ENCODE measurements around the gene ASB13. TPM values are rescaled to one million over a fixed set of nuclear protein-coding genes. Genes with fewer than 3 reads are reported as not detected.
"Not testable (repeated sequence)": the region's sequence is repeated elsewhere in the genome, so short reads cannot be mapped to it uniquely, and the experiment has no call there.

The ASB13 gene
- total RNA-seq, 2 donors from 2014 or later = 0.41 to 14.3 TPM

DNA sequence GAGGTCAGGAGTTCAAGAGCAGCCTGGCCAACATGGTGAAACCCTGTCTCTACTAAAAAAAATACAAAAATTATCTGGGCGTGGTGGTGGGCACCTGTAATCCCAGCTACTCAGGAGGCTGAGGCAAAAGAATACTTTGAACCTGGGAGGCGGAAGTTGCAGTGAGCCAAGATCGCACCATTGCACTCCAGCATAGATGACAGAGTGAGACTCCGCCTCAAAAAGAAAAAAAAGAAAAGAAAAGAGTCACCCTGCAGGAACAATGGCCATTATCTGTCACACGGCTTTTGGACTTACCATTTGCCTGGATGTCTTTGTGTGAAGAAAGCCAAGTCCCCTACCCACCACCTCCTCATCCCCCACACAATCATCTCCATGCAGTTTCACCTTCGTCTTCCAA is 73.0 kb downstream of the ASB13 start:
- H3K9me3 Mint-ChIP-seq; H3K27ac Mint-ChIP-seq; H3K36me3 Mint-ChIP-seq; ATAC-seq; DNase-seq (ENCODE audit: low spot score in 2 of 2): not testable (repeated sequence)

DNA sequence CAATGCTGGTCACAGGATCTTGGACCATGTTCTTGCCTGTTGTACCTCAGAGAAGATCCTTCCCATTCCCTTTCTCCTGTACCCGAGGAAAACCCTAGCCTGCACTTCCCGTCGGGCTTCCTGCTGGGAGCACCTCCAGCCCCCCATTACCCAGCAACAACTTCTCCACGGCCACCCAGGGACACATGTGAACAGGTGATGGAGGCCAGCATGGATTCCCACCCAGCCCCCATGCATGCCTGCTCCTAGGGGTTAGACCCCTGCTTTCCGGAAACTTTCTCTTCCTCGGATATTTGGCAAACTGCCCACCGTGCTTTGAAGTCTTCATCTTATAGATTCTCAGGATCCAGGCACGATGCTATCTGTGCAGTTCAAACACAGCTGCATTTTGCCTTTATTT is 74.3 kb downstream of the ASB13 start:
- Mint-ChIP-seq H3K36me3 (no peaks in the 10 kb centered on the region), H3K27ac (peak overlapping the region in 1 of 2 donors; percentile 11), H3K9me3 (no peaks in the 10 kb centered on the region)
- DNase-seq (ENCODE audit: low spot score in 2 of 2) (no peak), ATAC-seq (no peak)

DNA sequence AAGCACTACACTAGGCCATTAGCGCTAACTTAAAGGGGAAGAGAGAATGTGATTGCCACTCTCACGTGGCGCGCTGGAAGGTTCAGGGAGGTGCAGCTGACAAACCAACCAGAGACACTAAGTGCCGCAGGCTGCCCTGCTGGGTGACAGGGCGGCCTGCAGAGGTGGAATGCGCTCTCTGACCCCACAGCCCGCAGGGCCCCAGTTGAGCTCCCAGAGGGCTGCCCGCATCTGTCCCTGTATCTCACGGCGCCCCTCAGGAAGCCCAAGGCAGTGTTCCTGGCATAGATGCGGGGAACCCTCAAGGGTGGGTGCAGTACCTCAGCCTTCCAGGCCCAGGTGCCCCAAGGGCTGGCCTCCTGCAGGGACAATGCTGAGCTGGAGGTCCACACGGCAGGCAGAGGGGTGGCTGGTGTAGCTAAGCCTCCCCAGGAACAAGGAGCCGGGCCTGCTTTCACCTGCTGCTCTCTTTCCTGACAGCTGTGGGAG is 75.0 kb downstream of the ASB13 start:
- DNase-seq (ENCODE audit: low spot score in 2 of 2) = no peak

DNA sequence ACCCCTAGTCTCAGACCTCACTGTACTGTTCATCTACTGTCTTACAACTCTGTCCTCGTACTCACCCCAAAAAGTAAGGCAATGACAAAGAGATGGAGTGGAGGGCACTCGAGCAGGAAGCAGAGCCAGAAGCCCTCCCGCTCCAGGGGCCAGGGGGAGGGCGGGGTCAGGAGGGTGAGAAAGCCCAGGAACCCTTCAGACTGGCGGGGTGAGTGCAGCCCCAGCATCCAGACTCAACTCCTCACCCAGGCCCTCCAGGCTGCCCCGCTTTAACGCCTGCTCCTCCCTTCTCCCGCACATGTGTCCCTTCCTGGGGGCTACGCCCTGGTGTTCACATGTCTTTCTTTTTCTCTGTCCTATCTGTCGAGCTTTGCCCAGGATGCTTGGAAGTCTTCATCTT is 75.6 kb downstream of the ASB13 start:
- Mint-ChIP-seq H3K36me3 (no peaks in the 10 kb centered on the region), H3K9me3 (no peaks in the 10 kb centered on the region), H3K27ac (no peak overlapping the region)
- DNase-seq (ENCODE audit: low spot score in 2 of 2) (no peak), ATAC-seq (no peak)

More for the DNA sequence above, 75.0 kb downstream of the ASB13 start:
- Mint-ChIP-seq H3K27ac (no peak overlapping the region), H3K36me3 (no peaks in the 10 kb centered on the region), H3K9me3 (no peaks in the 10 kb centered on the region)
- no peak for ATAC-seq

DNA sequence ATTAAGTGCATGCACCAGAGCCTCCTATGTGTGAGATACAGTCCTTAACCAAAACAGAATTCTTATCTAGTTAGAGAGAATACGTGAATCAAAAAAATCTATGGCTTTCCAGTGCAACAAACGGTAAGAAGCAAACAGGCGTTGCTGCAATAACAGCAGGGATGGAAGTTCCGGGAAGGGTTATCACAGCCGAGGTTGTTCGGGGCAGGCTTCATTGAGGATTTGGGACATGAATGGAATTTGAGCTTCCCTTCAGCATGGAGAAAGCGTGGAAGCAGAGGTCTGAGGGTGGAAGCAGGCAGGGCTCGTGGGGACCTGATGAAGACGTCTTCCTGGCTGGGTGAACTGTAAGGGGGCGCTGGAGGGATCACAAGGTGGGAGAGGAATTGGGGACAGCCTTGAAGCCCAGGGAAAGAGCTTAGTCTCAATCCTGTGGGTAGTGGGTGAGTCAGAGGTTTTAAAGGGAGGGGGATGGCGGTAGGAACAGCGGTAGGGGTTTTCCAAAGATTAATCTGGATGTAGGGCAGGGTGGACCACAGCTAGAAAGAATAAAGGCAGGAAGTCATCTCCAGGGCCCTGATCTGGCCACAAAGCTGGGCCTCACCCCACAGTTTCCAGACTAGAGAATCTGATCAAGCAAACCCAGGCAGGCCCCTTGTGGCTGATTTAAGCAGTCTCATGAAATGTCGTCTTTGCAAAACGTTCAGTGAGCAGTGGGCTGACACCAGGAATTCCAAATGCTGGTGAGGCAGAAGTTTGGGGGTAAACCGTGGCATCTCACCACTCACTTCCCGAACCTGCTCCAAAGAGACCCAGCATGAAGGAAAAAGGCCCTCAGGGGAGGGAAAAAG is 76.5 kb downstream of the ASB13 start:
- Mint-ChIP-seq H3K9me3 (no peaks in the 10 kb centered on the region), H3K36me3 (no peaks in the 10 kb centered on the region), H3K27ac (no peak overlapping the region)
- ATAC-seq = peak; percentile 24 to 61
- DNase-seq (ENCODE audit: low spot score in 2 of 2) = no peak

DNA sequence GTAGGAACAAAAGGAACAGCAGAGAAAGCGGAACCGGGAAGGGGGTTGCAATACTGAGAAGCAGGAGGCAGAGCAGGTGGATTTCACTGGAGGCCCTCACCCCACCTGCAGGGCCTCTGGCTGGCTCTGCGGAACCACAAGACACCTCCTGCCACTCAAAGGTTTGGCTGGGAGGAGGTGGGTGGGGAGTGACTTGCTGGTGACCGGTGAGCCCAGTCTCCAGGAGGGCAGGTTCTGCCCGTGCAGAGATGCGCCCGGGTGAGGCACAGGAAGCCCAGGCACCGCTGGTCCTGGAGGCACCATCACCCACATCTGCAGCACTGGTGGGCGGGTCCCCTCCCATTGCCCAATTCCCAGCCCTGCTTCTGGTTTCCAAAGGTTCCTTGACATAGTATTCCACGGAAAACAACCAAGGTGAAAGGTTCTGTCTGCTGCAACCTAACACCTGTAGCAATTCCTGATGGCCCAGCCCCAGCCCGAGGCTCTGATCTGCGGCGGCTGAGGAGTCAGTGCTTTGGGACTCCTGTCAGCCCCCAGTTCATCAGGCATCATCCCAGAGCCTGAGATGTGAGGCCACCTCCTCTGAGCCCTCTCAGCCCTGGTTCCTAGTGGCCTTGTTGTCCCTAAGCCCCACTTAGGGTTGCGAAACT is 77.3 kb downstream of the ASB13 start:
- H3K9me3 Mint-ChIP-seq = no peaks in the 10 kb centered on the region
- peak overlapping the region in 1 of 2 donors; percentile 58 for H3K27ac Mint-ChIP-seq
- no peak for DNase-seq (ENCODE audit: low spot score in 2 of 2)
- no peaks in the 10 kb centered on the region for H3K36me3 Mint-ChIP-seq
- ATAC-seq = no peak

Other genes with a start within 250 kb of the ASB13 start
- not detected for gene CALML5, start 167.0 kb downstream of the ASB13 start, total RNA-seq
- not detected for gene CALML3, start 141.6 kb downstream of the ASB13 start, total RNA-seq
- gene TASOR2, start 18.2 kb upstream of the ASB13 start, total RNA-seq = 10 to 100 TPM; 44.9 to 54.9 TPM
- 100 to 1,000 TPM; 234 to 281 TPM for gene GDI2, start 146.8 kb upstream of the ASB13 start, total RNA-seq
- gene ANKRD16, start 223.3 kb upstream of the ASB13 start, total RNA-seq = 1 to 10 TPM; 3.3 to 6.8 TPM
- gene FBH1, start 223.6 kb upstream of the ASB13 start, total RNA-seq = 10 to 100 TPM; 51.8 to 53.5 TPM